ENCODE results near the gene PCTP. TPM values are rescaled to one million over a fixed set of nuclear protein-coding genes. Genes with fewer than 3 reads are reported as not detected.

The PCTP gene
- total and polyA plus RNA-seq, 9 of the 15 experiments (the other 6 are each of a cell fraction or from before 2014, with no cell fraction given): 10.9 to 62.3 (median 41.2) TPM

GRCh38 chr17:55816532-55817396 lies 65.9 kb downstream of the PCTP start (continued):
- no peak; the same call in 1 of the 2 replicates for TF ChIP-seq ZNF592 (IDR thresholded peaks at IDR 0.05)
- TF ChIP-seq NCOA1 (IDR thresholded peaks at IDR 0.05; ENCODE audit: low read depth): peak; percentile 98
- TF ChIP-seq SMARCC2 (IDR thresholded peaks at IDR 0.05; ENCODE audit: low read depth): peak; percentile 95; the same call in 1 of the 2 replicates
- no peak for TF ChIP-seq ZBTB8A (IDR thresholded peaks at IDR 0.05; ENCODE audit: partially characterized antibody)
- TF ChIP-seq PCBP1 (IDR thresholded peaks at IDR 0.05; ENCODE audit: low read depth, low read length, poor library complexity, severe bottlenecking): no peak
- TF ChIP-seq CREB5 (CRISPR knock-in tag; IDR thresholded peaks at IDR 0.05): no peak
- no peak for TF ChIP-seq GTF2F1 (IDR thresholded peaks at IDR 0.05; ENCODE audit: low read depth, low read length)
- TF ChIP-seq ZNF217 (CRISPR knock-in tag; IDR thresholded peaks at IDR 0.05): no peak
- peak; percentile 39 for TF ChIP-seq DACH1 (IDR thresholded peaks at IDR 0.05; ENCODE audit: partially characterized antibody)
- no peak; the same call in 1 of the 2 replicates for TF ChIP-seq GTF2E2 (tag; IDR thresholded peaks at IDR 0.05)
- TF ChIP-seq ZBTB33 (CRISPR knock-in tag; IDR thresholded peaks at IDR 0.05): no peak
- TF ChIP-seq ZFP1 (CRISPR knock-in tag; IDR thresholded peaks at IDR 0.05): no peak
- TF ChIP-seq PHB2 (IDR thresholded peaks at IDR 0.05; ENCODE audit: low read depth): peak; percentile 88
- TF ChIP-seq THRAP3 (IDR thresholded peaks at IDR 0.05; ENCODE audit: borderline replicate concordance): no peak
- peak; percentile 50 to 85; a peak in 3 of 4 replicates for TF ChIP-seq TRIM24 (IDR thresholded peaks at IDR 0.05)
- TF ChIP-seq HOXB6 (CRISPR knock-in tag; IDR thresholded peaks at IDR 0.05; ENCODE audit: borderline replicate concordance): no peak
- no peak for TF ChIP-seq SRSF9 (IDR thresholded peaks at IDR 0.05; ENCODE audit: borderline replicate concordance, low read depth, low read length)
- no peak for TF ChIP-seq ZBTB26 (CRISPR knock-in tag; IDR thresholded peaks at IDR 0.05)
